HepG2 (cell line): Measurements from ENCODE around the gene COL5A1. TPM values are rescaled to one million over a fixed set of nuclear protein-coding genes. Genes with fewer than 3 reads are reported as not detected.

ENCODE experiments used
- ATAC-seq: fragments of 200-7000 bp; cut with Tn5 transposase; 3 replicates; pipeline ENCODE4 v1.9.1; 2020; ENCODE audit warnings: mild to moderate bottlenecking, moderate library complexity
- BruUV-seq: library from RNA; stranded (reverse); fragments of 400-500 nt; replicated peaks from 2 replicates; lab custom pipeline; 2021; lab: Mats Ljungman, UMichigan
- CTCF ChIA-PET: fragments of 300-600 bp; formaldehyde crosslinking; extraction: SDS; loops from one replicate; lab custom pipeline; 2021; ENCODE audit warnings: low total read pairs, inconsistent platforms, low intra/inter-chr PET ratio; lab: Yijun Ruan, JAX
- POLR2A ChIA-PET: fragments of 350-600 bp; sonication (Branson Sonifier 250); formaldehyde crosslinking; loops from one replicate; lab custom pipeline; 2020; ENCODE audit warnings: antibody characterized with exemption, inconsistent platforms; lab: Yijun Ruan, JAX
- DNase-seq: peaks from one replicate; pipeline ENCODE4 v3.0.0-alpha.2; 2015; ENCODE audit warnings: low spot score
- FAIRE-seq: peaks from 3 replicates; lab custom pipeline; 2011; peaks lifted over from hg19 to GRCh38; lab: Jason Lieb, UNC
- H2AFZ ChIP-seq: one replicate; pipeline ENCODE4 v1.6.1; 2011; ENCODE audit warnings: low read length, inconsistent platforms
- H3K27ac ChIP-seq: fragments of 300-600 bp; 3 replicates; pipeline ENCODE4 v1.8.0; 2011; ENCODE audit warnings: mixed run types, mild to moderate bottlenecking, mixed read lengths, low read length, inconsistent platforms; ENCODE audit not compliant: insufficient read depth; ENCODE audit errors: extremely low read length
- H3K27me3 ChIP-seq, 2 experiments: fragments of 200-600 bp in 1 of 2; 2 replicates in 1 of 2; 3 replicates in 1 of 2; pipeline versions ENCODE4 v1.6.0 to v1.8.0; 2011; ENCODE audit warnings: low read length in 2 of 2, mild to moderate bottlenecking in 2 of 2, moderate library complexity in 2 of 2, inconsistent platforms in 1 of 2; ENCODE audit not compliant: insufficient read depth in 2 of 2, control insufficient read depth in 1 of 2
- H3K36me3 ChIP-seq, 2 experiments: fragments of 200-600 bp in 1 of 2; replicated peaks in 1 of 2; 2 replicates in 1 of 2; 3 replicates in 1 of 2; pipeline versions ENCODE4 v1.5.1 to v1.8.0; 2011; ENCODE audit warnings: low read length in 2 of 2, inconsistent platforms in 1 of 2; ENCODE audit not compliant: insufficient read depth in 2 of 2, control insufficient read depth in 1 of 2
- H3K4me1 ChIP-seq: 2 replicates; pipeline ENCODE4 v1.5.1; 2012; ENCODE audit warnings: low read length, inconsistent platforms; ENCODE audit not compliant: insufficient read depth
- H3K4me2 ChIP-seq: 2 replicates; pipeline ENCODE4 v1.6.0; 2011; ENCODE audit warnings: low read depth, low read length, inconsistent platforms
- H3K4me3 ChIP-seq, 3 experiments: fragments of 200-600 bp in 1 of 3; sonication (generic), shearing (Covaris generic) in 1 of 3; replicated peaks in 1 of 3; 2 replicates each; pipeline ENCODE4 v1.5.1; 2011 to 2016; ENCODE audit warnings: low read length in 3 of 3, inconsistent platforms in 2 of 3, low read depth in 2 of 3, mild to moderate bottlenecking in 2 of 3, control low read depth in 1 of 3, mixed read lengths in 1 of 3; ENCODE audit not compliant: insufficient read depth in 1 of 3
- H3K79me2 ChIP-seq: one replicate; pipeline ENCODE4 v1.6.1; 2011; ENCODE audit warnings: low read length, inconsistent platforms; ENCODE audit not compliant: insufficient read depth
- H3K9ac ChIP-seq: 2 replicates; pipeline ENCODE4 v1.6.0; 2011; ENCODE audit warnings: mild to moderate bottlenecking, low read depth, low read length, inconsistent platforms; ENCODE audit not compliant: insufficient read depth
- H3K9me3 ChIP-seq: 2 replicates; pipeline ENCODE4 v1.5.1; 2012; ENCODE audit warnings: mild to moderate bottlenecking, low read length
- H4K20me1 ChIP-seq: 2 replicates; pipeline ENCODE4 v1.6.0; 2011; ENCODE audit warnings: inconsistent platforms, mild to moderate bottlenecking, low read length, moderate library complexity; ENCODE audit not compliant: insufficient read depth
- ATF7 ChIP-seq, 2 experiments: fragments of 450-650 bp in 1 of 2; sonication (generic) in 1 of 2; formaldehyde crosslinking in 1 of 2; IDR thresholded peaks; 2 replicates each; pipeline versions ENCODE4 v1.4.0 to v1.6.1; 2016 to 2020; ENCODE audit warnings: antibody characterized with exemption in 1 of 2, mild to moderate bottlenecking in 1 of 2, missing genetic modification reagents in 1 of 2
- IKZF4 ChIP-seq: sonication (generic); formaldehyde crosslinking; IDR thresholded peaks from 2 replicates; pipeline ENCODE4 v1.5.1; 2020; ENCODE audit warnings: borderline replicate concordance, mild to moderate bottlenecking, low read depth, missing genetic modification reagents; ENCODE audit errors: not compliant biosample characterization
- KLF13 ChIP-seq: sonication (generic); formaldehyde crosslinking; IDR thresholded peaks from 2 replicates; pipeline ENCODE4 v1.4.0; 2020; ENCODE audit warnings: mild to moderate bottlenecking, missing genetic modification reagents
- MTF2 ChIP-seq: sonication (generic); formaldehyde crosslinking; IDR thresholded peaks from 2 replicates; pipeline ENCODE4 v1.5.0; 2020; ENCODE audit warnings: missing genetic modification reagents, borderline replicate concordance
- MXI1 ChIP-seq: IDR thresholded peaks from 3 replicates; pipeline ENCODE4 v1.6.1; 2012; ENCODE audit warnings: low read depth, low read length, inconsistent platforms, borderline replicate concordance
- NFATC3 ChIP-seq: sonication (generic); formaldehyde crosslinking; IDR thresholded peaks from 2 replicates; pipeline ENCODE4 v1.5.1; 2020; ENCODE audit warnings: mild to moderate bottlenecking, missing genetic modification reagents
- NFYC ChIP-seq: IDR thresholded peaks from 2 replicates; pipeline ENCODE4 v1.6.1; 2016; ENCODE audit warnings: missing genetic modification reagents, missing compliant biosample characterization
- PAF1 ChIP-seq: IDR thresholded peaks from 2 replicates; pipeline ENCODE4 v1.6.1; 2016; ENCODE audit warnings: missing genetic modification reagents, missing compliant biosample characterization
- SP2 ChIP-seq: sonication (generic); formaldehyde crosslinking; IDR thresholded peaks from 2 replicates; pipeline ENCODE4 v1.5.1; 2020; ENCODE audit warnings: mild to moderate bottlenecking, missing genetic modification reagents
- ZNF235 ChIP-seq: sonication (generic); formaldehyde crosslinking; IDR thresholded peaks from 2 replicates; pipeline ENCODE4 v1.8.1; 2023; ENCODE audit warnings: mild to moderate bottlenecking, missing genetic modification reagents, borderline replicate concordance
- ZNF281 ChIP-seq: sonication (generic); formaldehyde crosslinking; IDR thresholded peaks from 2 replicates; pipeline ENCODE4 v1.4.0; 2020; ENCODE audit warnings: missing genetic modification reagents, borderline replicate concordance
- ZNF331 ChIP-seq: sonication (generic); formaldehyde crosslinking; IDR thresholded peaks from 2 replicates; pipeline ENCODE4 v1.4.0; 2020; ENCODE audit warnings: missing genetic modification reagents
- ZNF468 ChIP-seq: sonication (generic); formaldehyde crosslinking; IDR thresholded peaks from 2 replicates; pipeline ENCODE4 v1.8.0; 2022; ENCODE audit warnings: mild to moderate bottlenecking, moderate library complexity, missing genetic modification reagents
- ZNF598 ChIP-seq: sonication (generic); formaldehyde crosslinking; IDR thresholded peaks from 2 replicates; pipeline ENCODE4 v1.5.1; 2020; ENCODE audit warnings: mild to moderate bottlenecking, missing genetic modification reagents, borderline replicate concordance
- ZNF629 ChIP-seq: sonication (generic); formaldehyde crosslinking; conservative IDR thresholded peaks from 2 replicates; pipeline ENCODE4 v1.5.0; 2020; ENCODE audit warnings: missing genetic modification reagents
- ZNF768 ChIP-seq: sonication (generic); formaldehyde crosslinking; IDR thresholded peaks from 2 replicates; pipeline ENCODE4 v1.4.0; 2020; ENCODE audit warnings: missing genetic modification reagents
- WGBS: methylation state at CpG from one replicate; pipeline ENCODE4 v1.1.6; 2017; ENCODE audit warnings: low lambda C conversion rate; 5-methylcytosine and 5-hydroxymethylcytosine counted together
- in situ Hi-C: cut with HindIII; loops from 2 replicates; pipeline ENCODE4 v1.10.0; 2017; ENCODE audit warnings: low pct_unique_long_range_greater_than_20kb; ENCODE audit not compliant: extremely low pct_ligation_motif_present
- intact Hi-C: fragments of 100-400 bp; cut with micrococcal nuclease; formaldehyde crosslinking; loops from one replicate; pipeline ENCODE4 v1.10.0; 2022; ENCODE audit not compliant: unreplicated experiment
- polyA plus RNA-seq, 8 experiments: library from polyadenylated mRNA; depleted of rRNA in 3 of 8; stranded (reverse) in 7 of 8; unstranded in 1 of 8; fragments of >200 nt; fragmentation: Illumina TruSeq in 4 of 8; extraction: Trizol in 4 of 8; gene quantifications; 2 replicates each; pipeline versions ENCODE4 v1.2.1 to v1.2.3, GENCODE V29; 2011 to 2016; ENCODE audit warnings: low read depth in 4 of 8, missing spikeins in 1 of 8, mixed read lengths in 1 of 8; ENCODE audit not compliant: insufficient read depth in 1 of 8
- total RNA-seq, 5 experiments: library from RNA; depleted of rRNA; stranded (reverse); fragments of >200 nt; fragmentation: Illumina TruSeq; extraction: Trizol; gene quantifications; 2 replicates each; pipeline ENCODE4 v1.2.3, GENCODE V29; 2016; ENCODE audit warnings: low read depth in 1 of 5

COL5A1 gene
- total and polyA plus RNA-seq, 2 of the 13 experiments (the other 11 are each of a cell fraction or from before 2014, with no cell fraction given) = not detected

GRCh38 chr9:134708672-134709038, 67.1 kb downstream of the COL5A1 start (continued):
- TF ChIP-seq NFYC = no peak
- TF ChIP-seq MTF2 (CRISPR knock-in tag) = no peak

- H3K27me3 ChIP-seq = peaks cover 1 to 26% of the 10 kb centered on the region in 2 experiments; a peak in 4 of 5 replicates
- POLR2A ChIA-PET = no interaction called here
- no peak overlapping the region for H3K27ac ChIP-seq
- H2AFZ ChIP-seq = no peak overlapping the region
- BruUV-seq = no TSS peak
- ATAC-seq (no peak), DNase-seq (no peak), FAIRE-seq (no peak)
- H3K9me3 ChIP-seq = no peaks in the 10 kb centered on the region
- in situ Hi-C loops = no loop called here
- no peaks in the 10 kb centered on the region for H3K4me1 ChIP-seq
- H3K4me3 ChIP-seq = no peak overlapping the region
- H4K20me1 ChIP-seq = no peaks in the 10 kb centered on the region
- TF ChIP-seq ZNF235 (CRISPR knock-in tag) (no peak), ZNF598 (CRISPR knock-in tag) (no peak), KLF13 (CRISPR knock-in tag) (no peak), ZNF331 (CRISPR knock-in tag) (no peak), ATF7 (IDR thresholded peaks at IDR 0.05) (peak; percentile 65; the same call in 1 of the 2 replicates), ATF7 (CRISPR knock-in tag; IDR thresholded peaks at IDR 0.05) (no peak), ZNF281 (CRISPR knock-in tag) (no peak), SP2 (no peak), MXI1 (no peak), PAF1 (CRISPR knock-in tag) (no peak), NFATC3 (CRISPR knock-in tag) (no peak), ZNF768 (CRISPR knock-in tag) (no peak), IKZF4 (no peak), ZNF629 (0 out of 2 replicates have a peak, but pooled peaks have one; percentile 16), ZNF468 (CRISPR knock-in tag) (no peak)
- no peaks in the 10 kb centered on the region for H3K79me2 ChIP-seq
- no peak overlapping the region for H3K4me2 ChIP-seq
- CTCF ChIA-PET = no interaction called here
- intact Hi-C loops = no loop called here
- no peak overlapping the region for H3K9ac ChIP-seq
- no peaks in the 10 kb centered on the region for H3K36me3 ChIP-seq
- WGBS = 81% methylated on average over 19 of the region's 29 CpGs
Observed at GRCh38 chr9:134709512-134710270, 68.1 kb downstream of the COL5A1 start.
